Stimulated activated CD4-positive, alpha-beta T cell treated with anti-CD3 and anti-CD28 coated beads, Interleukin-15, amount 100 ng/mL, for 24 hours (primary cell): ENCODE results near the gene ZNF385A.

Experiments used
- DNase-seq: peaks from one replicate; pipeline ENCODE4 v3.0.0-alpha.2; 2020

The ZNF385A gene

GRCh38 chr12:54415221-54415929 is 30.8 kb upstream of the ZNF385A start:
- no peak for DNase-seq

DNA sequence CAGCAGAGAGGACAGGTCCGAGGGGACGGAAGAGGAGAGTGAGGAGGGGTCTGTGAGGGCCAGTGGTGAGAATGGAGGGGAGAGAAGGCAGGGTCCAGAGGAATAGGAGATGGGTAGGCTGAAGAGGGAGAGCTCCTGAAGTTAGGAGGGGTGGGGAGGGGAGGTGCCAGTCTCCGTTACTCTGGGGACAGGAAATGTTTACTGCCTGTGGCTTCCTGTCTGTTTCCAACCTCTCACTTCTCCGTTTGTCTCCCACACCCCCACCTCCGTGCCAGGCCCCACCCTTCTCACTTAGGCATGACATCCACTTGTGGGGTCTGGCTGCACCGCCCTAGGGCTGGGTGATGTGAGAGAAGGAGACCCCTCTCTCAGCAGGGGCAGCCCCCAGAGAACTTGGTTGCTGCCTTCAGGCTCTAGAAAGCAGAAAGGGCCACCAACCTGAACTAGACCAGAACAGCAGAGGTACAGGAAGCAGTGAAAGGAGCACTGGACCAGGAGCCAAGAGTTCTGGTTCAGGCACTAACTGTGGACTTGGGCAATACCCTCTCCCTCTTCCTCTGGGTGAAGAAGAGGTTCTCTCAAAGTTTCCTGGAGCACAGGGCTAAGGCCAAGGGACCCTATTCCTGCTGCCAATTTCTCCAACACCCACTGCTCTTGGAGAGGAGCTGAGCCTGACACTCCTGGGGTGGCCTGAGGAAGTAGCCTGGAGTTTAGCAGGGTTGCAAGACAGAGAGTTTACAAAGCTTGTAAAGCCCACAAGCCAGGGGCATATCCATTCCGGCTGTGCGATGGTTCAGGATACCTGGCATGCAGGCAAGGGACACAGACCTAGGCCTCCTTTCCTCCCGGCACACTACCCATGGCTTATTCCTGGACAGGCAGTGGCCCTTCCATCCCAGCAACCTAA is 29.0 kb upstream of the ZNF385A start:
- peak; percentile 71 for DNase-seq

DNA sequence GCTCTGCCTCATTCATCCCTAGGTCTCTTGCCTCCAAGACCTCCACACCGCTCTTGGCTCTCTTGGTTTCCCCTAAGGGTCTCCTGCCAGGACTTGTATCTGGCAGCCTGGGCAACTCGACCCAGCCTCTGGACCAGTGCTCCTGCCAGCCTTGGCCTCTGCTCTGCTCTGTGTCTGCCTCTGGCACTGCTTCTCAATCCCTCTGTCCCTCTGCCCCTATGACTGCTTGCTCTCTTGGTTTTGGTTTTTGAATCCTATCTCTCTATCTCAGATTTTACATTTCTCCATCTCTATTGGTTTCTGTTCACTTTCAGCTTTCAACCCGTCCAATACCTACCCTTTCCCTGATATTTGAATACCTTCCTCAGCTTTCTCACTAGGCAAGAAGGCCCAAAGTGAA is 28.3 kb upstream of the ZNF385A start:
- no peak for DNase-seq

DNA sequence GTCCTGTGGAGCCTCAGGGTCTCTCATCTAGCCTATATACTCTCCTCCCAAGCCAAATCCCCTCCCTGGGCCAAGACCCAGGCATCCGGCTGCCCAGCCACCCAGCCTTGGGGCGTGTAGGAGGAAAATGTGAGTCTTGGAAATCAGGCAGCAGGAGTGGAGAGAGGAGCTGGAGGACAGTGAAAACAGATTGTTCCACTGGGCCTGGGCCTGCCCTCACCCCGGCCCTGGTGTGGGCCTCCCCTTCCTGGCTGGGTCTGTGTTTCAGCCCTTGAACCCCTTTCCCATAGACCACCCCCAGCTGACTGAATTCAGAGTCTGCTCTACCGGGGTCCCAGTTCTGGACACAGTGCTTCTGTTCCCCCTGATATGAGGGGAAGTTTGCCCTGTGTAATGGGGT is 27.8 kb upstream of the ZNF385A start:
- no peak for DNase-seq

- DNase-seq, result peak; percentile 77
Observed at GRCh38 chr12:54411391-54412241, 27.1 kb upstream of the ZNF385A start.

DNA sequence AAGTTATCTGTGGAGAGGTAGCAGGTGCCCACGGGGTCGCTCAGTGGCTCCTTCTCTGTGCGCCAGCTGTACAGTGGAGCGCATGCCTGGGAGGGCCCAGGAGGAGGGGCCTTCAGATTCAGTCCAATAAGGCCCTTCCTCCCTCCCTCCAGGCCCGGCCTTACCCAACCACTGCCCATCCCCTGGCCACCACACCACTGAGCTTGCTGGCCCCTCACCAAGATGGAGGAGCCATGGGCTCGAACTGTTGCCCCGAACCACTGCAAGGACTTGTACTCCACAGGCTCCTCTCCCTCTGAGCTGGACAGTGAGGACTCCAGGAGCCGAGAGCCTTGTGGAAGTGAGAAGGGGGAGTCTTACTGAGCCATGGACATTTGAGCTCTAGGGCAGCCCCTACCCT is 24.7 kb upstream of the ZNF385A start:
- DNase-seq, result no peak

- no peak for DNase-seq
Observed at GRCh38 chr12:54407183-54407905, 22.8 kb upstream of the ZNF385A start.

GRCh38 chr12:54405573-54405972 is 21.0 kb upstream of the ZNF385A start:
- no peak for DNase-seq

- DNase-seq, result no peak
Observed at GRCh38 chr12:54405106-54405505, 20.6 kb upstream of the ZNF385A start.

DNA sequence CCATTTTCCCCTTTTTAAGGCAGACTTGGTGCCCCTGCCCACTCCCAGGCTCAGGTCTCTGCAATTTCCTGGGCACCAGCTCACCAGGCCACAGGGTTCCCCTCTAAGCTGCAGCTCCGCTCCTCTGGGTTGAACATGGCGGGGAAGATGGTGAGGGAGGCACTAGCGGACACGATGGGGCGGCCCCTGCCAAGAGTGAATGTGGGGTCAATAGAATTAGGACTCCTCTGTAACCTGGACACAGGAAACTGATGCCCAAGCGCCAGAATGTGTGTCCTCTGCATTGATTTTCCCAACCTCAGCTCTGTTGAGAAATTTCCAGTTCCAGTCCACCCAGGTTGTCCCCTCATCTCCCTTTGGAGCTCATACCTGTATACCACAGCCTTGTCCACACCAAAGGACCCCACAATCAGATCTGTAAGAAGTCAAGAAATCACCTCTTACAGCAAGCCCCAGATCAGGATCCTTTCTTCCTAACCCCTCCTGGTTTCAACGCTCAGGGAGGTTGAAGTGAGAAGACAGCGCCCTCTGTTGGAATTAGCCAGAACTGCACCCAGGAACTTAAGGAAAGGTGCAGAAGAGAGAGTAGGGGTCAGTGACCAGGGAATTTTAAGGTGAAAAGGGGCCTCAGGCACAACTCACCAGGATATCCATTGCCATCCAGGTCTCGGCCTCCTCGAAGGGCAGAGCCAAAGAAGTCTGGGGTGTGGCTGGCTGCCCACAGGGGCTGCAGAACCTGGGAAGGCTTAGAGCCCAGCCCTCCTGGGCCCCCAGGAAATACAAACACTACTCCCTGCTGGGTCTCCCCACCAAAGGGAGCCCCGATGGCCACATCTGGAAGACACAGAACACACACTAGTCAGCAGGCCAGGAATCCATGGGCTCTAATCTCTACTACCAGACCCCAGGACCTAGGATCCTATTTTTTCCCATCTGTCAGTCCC is 19.8 kb upstream of the ZNF385A start:
- DNase-seq, result peak; percentile 71

- no peak for DNase-seq
Observed at GRCh38 chr12:54401119-54401518, 16.6 kb upstream of the ZNF385A start.

DNA sequence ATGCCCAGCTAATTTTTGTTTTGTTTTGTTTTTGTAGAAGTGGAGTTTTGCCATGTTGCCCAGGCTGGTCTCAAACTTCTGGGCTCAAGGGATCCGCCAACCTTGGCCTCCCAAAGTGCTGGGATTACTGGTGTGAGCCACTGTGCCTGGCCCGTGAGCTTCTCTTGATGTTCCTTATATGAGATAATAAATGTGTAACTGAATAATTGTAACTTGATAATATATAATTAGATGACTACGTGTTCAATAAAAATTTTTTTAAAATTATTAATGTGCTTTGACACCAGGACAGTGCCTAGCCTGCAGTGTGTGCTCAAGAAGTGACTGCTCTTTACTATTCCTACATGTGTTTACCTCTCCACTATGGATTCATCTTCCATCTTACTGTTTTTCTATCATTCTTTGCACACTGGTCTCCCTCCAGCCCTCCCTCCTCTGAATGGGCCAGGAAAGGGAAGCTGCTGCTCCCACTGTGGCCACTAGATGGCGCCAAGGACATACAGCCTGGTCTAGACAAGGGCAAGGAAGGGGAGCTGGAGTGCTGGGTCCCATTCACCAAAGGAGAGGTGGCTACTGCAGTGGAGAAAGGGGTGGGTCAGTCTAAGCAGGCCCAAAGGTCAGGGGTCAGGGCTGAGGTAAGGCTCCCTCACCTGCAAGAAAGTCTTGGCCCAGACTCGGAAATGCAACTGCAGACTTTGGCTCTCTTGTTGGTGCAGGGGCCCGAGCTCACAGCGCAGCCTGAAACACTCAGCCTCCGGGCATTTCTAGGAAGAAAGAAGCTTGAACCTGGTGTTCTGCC is 14.7 kb upstream of the ZNF385A start:
- DNase-seq, result peak; percentile 88

GRCh38 chr12:54398218-54398617 is 13.7 kb upstream of the ZNF385A start:
- no peak for DNase-seq

DNA sequence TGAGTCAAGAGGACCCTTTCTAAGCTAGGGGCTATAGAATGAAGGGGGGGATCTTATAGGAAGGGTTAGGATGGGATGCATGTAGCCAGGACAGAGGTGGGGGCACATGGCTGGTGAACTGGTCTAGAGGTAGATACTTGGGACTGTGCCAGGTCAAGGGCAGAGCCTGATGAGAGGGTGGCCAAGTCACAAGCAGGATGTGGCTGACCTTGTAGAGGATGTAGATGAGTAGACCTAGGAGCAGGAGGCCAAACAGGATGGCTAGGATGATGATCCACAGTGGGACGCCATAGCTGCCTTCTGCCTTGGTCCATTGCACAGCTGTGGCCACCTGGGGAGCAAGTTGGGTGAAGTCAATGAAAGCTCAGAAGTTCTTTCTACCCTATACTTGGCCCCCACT is 12.6 kb upstream of the ZNF385A start:
- no peak for DNase-seq

GRCh38 chr12:54395545-54395944 is 11.0 kb upstream of the ZNF385A start:
- DNase-seq, result no peak

DNA sequence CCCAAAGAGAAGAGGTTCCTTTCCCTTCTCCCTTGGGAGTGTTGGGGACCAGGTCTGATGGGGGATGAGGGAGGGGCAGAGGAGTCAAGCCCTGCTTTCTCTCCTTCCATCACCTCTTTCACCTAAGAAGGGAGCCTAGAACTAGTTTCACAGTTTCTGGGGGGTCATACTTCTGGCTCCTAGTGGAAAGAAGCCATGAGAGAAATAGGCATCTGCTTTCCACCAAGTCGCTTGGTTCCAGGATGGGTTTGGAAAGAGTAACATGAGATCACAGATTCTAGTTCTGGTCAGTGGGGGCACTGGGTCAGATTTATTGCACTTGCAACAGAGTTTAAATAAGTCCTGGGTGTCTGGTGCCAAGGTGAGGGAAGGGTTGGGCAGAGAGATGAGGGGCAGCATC is 10.5 kb upstream of the ZNF385A start:
- no peak for DNase-seq

DNA sequence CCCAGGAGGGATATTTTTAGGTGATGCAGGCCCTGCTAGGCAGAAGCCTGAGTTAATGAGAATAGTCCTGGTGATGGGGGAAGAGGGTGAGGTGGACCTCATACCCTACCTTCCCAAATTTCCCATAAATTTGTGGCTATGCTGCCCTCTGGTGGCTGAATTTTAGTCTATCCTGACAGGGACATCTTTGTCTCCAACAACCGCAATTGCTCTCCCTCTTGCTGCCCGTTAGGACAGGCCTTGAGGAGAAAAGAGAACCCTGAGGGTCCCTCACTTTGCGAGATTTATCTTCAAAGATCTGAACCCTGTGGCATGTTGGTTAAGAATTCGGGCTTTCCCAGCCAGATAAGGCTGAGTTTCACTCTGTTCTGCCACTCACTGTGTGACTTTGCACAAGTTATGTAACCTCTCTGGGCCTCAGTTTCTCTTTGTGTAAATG is 9.8 kb upstream of the ZNF385A start:
- DNase-seq, result peak; percentile 64

DNA sequence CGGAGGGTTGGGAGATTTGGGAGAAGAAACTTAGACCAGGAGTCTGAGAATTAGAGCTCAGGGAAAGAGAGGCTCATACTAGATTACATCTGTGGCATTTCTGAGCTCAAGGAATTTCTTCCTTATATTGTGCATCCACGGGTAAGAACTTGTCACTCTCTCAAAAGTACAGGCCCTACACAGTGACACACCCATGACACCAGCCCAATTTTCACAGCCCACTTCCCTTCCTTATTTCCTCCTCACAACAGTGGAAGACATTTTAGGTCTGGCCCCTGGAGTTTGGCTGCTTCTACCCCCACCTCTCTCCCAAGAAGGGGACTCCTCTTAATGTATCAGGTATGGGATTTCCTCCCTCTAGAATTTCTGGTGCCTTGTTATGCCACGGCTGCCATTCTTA is 9.2 kb upstream of the ZNF385A start:
- no peak for DNase-seq

DNA sequence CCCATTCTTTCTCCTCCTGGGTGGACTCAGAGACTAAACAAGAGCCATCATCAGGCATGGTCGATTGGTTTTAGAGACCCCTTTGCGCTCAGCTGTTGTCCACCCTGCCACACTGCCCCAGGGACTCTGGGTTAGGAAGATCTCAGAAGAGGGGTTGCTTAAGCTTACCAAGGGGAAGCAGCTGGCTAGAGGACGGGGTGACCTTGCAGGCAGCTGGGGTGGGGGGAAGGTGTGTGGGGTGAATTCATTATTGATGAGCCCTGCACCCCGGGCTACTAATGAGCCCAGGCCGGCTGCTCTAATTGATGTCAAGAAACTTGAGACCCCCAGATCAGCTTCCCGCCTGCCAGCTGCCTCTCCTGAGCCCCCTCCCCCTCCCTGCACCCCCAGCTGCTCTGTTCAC is 8.7 kb upstream of the ZNF385A start:
- no peak for DNase-seq

- DNase-seq, result no peak
Observed at GRCh38 chr12:54392485-54393206, 8.1 kb upstream of the ZNF385A start.
